Tibial artery (tissue), 4 donors: ENCODE data around the gene UQCC2.

ENCODE experiments used
- DNase-seq, 2 donors: peaks; one replicate each; pipeline ENCODE4 v3.0.0-alpha.2; 2019
- H3K27ac ChIP-seq, 2 donors: fragments of 200-600 bp; sonication (generic) in 1 of 2; 1 replicate in 1 of 2; 2 replicates in 1 of 2; pipeline ENCODE4 v1.5.1; 2018 to 2019; ENCODE audit warnings: mild to moderate bottlenecking in 1 of 2
- H3K27me3 ChIP-seq, 2 donors: fragments of 200-600 bp; sonication (generic) in 1 of 2; one replicate each; pipeline versions ENCODE4 v1.5.1 to v1.6.0; 2016 to 2019
- H3K36me3 ChIP-seq, 3 donors: fragments of 200-600 bp; sonication (generic) in 2 of 3; one replicate each; pipeline ENCODE4 v1.5.1; 2016 to 2019; ENCODE audit warnings: mild to moderate bottlenecking in 2 of 3
- H3K4me1 ChIP-seq, 4 donors: fragments of 200-600 bp; sonication (generic) in 2 of 4; 1 replicate in 3 of 4; 2 replicates in 1 of 4; pipeline ENCODE4 v1.5.1; 2016 to 2019
- H3K4me3 ChIP-seq, 2 donors: fragments of 200-600 bp; sonication (generic) in 1 of 2; 1 replicate in 1 of 2; 2 replicates in 1 of 2; pipeline ENCODE4 v1.5.1; 2018 to 2019; ENCODE audit warnings: mild to moderate bottlenecking in 2 of 2
- H3K9me3 ChIP-seq, 3 donors: fragments of 200-600 bp; sonication (generic) in 1 of 3; one replicate each; pipeline ENCODE4 v1.5.1; 2016 to 2019
- CTCF ChIP-seq, 2 experiments: fragments of 200-600 bp in 1 of 2; fragments of 450-650 bp in 1 of 2; IDR thresholded peaks; one replicate each; pipeline ENCODE4 v1.5.1; 2017 to 2019; ENCODE audit warnings: antibody characterized with exemption in 2 of 2, mild to moderate bottlenecking in 1 of 2, moderate library complexity in 1 of 2
- intact Hi-C: fragments of 100-400 bp; cut with DNase I; formaldehyde crosslinking; loops from one replicate; pipeline ENCODE4 v1.15.0; 2023; ENCODE audit warnings: low total_unique reads

Gene UQCC2

GRCh38 chr6:33677689-33678088 lies 33.8 kb downstream of the UQCC2 start:
- TF ChIP-seq CTCF (IDR thresholded peaks at IDR 0.05): no peak
- Histone ChIP-seq H3K27ac (no peak overlapping the region), H3K36me3 (peaks cover 0 to 88% (median 16%) of the 10 kb centered on the region in 3 donors), H3K27me3 (no peaks in the 10 kb centered on the region), H3K9me3 (no peaks in the 10 kb centered on the region), H3K4me3 (no peak overlapping the region), H3K4me1 (peaks cover 0 to 21% (median 10%) of the 10 kb centered on the region in 4 donors)
- DNase-seq: no peak
- intact Hi-C loops: no loop called here

DNA sequence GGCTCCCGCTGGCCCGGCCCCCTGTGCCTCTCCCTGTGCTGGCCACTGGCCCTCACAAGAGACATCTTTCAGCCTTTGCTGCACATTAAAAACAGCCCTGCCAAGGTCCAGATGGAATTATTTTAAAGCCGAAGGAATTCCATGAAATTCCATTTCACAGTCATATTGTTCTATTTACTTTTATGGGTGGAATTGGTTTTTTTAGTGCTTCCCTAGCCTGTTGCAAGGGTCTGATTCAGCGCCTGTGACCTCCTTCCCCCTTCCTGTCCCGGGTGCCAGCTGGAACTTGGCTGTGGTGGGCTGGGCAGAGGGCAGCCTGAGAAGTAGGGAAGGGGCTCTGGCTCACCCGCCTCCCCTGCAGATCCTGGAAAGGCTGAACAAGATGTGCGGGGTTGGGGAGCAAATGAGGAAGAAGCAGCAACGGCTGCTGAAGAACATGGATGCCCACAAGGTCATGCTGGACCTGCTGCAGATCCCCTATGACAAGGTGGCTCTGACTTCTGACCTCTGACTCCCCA lies 34.3 kb downstream of the UQCC2 start:
- peaks cover 0 to 88% (median 11%) of the 10 kb centered on the region in 3 donors for H3K36me3 ChIP-seq
- DNase-seq: no peak
- H3K4me1 ChIP-seq: peaks cover 0 to 24% (median 10%) of the 10 kb centered on the region in 4 donors
- no peaks in the 10 kb centered on the region for H3K9me3 ChIP-seq
- no peaks in the 10 kb centered on the region for H3K27me3 ChIP-seq
- H3K4me3 ChIP-seq: no peak overlapping the region
- intact Hi-C loops: no loop called here
- TF ChIP-seq CTCF (IDR thresholded peaks at IDR 0.05): no peak
- no peak overlapping the region for H3K27ac ChIP-seq

DNA sequence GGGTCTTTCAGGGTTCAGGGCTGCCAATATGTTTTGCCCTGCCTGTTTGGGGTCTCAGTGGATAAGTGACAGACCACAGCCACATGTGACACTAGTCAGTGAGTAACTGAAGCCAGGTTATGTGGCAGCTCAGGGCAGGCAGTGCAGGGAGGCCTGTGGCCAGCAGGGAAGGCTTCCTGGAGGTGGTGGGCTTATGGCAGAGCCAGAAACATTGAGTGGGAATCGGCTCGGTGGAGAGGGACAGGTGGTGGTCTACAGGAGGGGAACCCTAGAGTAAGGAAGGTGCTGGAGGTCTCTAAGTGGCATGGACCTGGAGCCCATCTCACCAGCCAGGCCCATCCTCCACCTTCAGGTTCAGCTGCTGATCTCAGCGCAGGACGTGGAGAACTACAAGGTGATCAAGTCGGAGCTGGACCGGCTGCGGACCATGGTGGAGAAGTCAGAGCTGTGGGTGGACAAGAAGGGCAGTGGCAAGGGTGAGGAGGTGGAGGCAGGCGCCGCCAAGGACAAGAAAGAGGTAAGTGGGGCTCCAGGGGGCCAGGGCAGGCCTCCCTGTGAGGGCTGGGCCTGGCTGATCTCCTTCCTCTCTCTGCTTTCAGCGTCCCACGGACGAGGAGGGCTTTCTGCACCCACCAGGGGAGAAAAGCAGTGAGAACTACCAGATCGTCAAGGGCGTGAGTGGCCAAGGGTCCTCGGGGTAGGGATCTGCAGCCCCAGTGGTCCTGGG lies 34.9 kb downstream of the UQCC2 start:
- H3K4me3 ChIP-seq: no peak overlapping the region
- intact Hi-C loops: no loop called here
- H3K27me3 ChIP-seq: no peaks in the 10 kb centered on the region
- no peak overlapping the region for H3K27ac ChIP-seq
- H3K9me3 ChIP-seq: no peaks in the 10 kb centered on the region
- peaks cover 0 to 91% (median 10%) of the 10 kb centered on the region in 3 donors for H3K36me3 ChIP-seq
- TF ChIP-seq CTCF (IDR thresholded peaks at IDR 0.05): no peak
- DNase-seq: no peak
- H3K4me1 ChIP-seq: peaks cover 0 to 24% (median 10%) of the 10 kb centered on the region in 4 donors

GRCh38 chr6:33675968-33676367 lies 35.5 kb downstream of the UQCC2 start:
- no peak overlapping the region for H3K27ac ChIP-seq
- TF ChIP-seq CTCF (IDR thresholded peaks at IDR 0.05): no peak
- no peaks in the 10 kb centered on the region for H3K27me3 ChIP-seq
- H3K4me1 ChIP-seq: peaks cover 0 to 24% (median 10%) of the 10 kb centered on the region in 4 donors
- no peak overlapping the region for H3K4me3 ChIP-seq
- intact Hi-C loops: no loop called here
- H3K36me3 ChIP-seq: peaks cover 0 to 91% (median 12%) of the 10 kb centered on the region in 3 donors
- H3K9me3 ChIP-seq: no peaks in the 10 kb centered on the region
- DNase-seq: no peak

GRCh38 chr6:33673851-33674250 lies 37.6 kb downstream of the UQCC2 start:
- intact Hi-C loops: no loop called here

More at GRCh38 chr6:33673851-33674250, 37.6 kb downstream of the UQCC2 start:
- no peaks in the 10 kb centered on the region for H3K9me3 ChIP-seq
- TF ChIP-seq CTCF (IDR thresholded peaks at IDR 0.05): no peak
- DNase-seq: no peak
- peaks cover 0 to 24% (median 10%) of the 10 kb centered on the region in 4 donors for H3K4me1 ChIP-seq
- H3K4me3 ChIP-seq: no peak overlapping the region
- peaks cover 0 to under 1% of the 10 kb centered on the region in 2 donors for H3K27me3 ChIP-seq
- H3K27ac ChIP-seq: no peak overlapping the region
- H3K36me3 ChIP-seq: peaks cover 0 to 91% (median 33%) of the 10 kb centered on the region in 3 donors
